ENCODE measurements around the gene FLT3.

- no peak for TF ChIP-seq POLR2A (IDR thresholded peaks at IDR 0.05)
- TF ChIP-seq CTCF (IDR thresholded peaks at IDR 0.05): no peak
Measured at GRCh38 chr13:27967736-27968315, 132.6 kb downstream of the FLT3 start.

Measured in adrenal gland (tissue), 5 donors.